Measurements from ENCODE around the gene CSMD2. TPM values are rescaled to one million over a fixed set of nuclear protein-coding genes. Genes with fewer than 3 reads are reported as not detected.

Gene CSMD2
- polyA plus RNA-seq, 12 donors: 0.51 to 3.3 (median 0.85) TPM; not detected in 2

DNA sequence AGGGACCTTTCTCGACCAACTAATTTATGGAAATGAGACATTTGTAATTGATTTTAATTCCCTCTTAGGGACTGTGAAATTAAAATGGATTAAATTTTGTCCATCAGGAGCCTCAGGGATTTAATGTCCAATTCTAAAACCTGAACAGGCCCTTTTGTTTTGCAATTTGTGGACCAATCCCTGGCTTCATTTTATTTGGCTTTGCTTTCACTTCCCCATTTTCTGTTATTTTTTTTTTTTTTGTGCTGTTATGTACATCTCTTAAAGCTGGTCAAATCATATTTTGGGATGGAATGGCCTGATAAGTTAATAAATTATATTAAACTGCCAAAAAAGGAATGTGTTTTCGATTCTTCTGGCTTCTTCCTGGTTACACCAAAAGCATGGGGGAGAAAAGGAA, 663.7 kb downstream of the CSMD2 start:
- DNase-seq: no peak

GRCh38 chr1:33500547-33500946, 664.5 kb downstream of the CSMD2 start:
- no peak for DNase-seq

DNA sequence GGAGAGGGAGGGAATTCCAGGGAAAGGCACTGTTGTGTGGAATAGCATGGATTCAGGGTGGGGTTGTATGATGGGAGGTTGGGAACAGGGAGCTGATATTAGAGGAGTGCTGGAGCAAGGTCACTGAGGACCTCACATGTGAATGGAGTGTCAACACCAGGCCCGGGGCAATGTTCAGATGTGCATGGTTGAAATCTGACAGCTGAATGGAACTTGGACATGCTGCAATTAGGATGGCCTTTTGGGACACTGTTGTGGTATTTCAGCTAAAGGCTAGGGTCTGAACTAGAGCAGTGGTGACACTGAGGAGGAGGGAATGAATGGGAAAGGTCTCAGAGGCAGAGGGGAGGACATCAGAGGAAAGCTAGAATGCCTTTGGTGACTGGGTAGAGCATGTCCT, 667.6 kb downstream of the CSMD2 start:
- DNase-seq: no peak

GRCh38 chr1:33494929-33495328, 670.1 kb downstream of the CSMD2 start:
- DNase-seq: no peak

DNA sequence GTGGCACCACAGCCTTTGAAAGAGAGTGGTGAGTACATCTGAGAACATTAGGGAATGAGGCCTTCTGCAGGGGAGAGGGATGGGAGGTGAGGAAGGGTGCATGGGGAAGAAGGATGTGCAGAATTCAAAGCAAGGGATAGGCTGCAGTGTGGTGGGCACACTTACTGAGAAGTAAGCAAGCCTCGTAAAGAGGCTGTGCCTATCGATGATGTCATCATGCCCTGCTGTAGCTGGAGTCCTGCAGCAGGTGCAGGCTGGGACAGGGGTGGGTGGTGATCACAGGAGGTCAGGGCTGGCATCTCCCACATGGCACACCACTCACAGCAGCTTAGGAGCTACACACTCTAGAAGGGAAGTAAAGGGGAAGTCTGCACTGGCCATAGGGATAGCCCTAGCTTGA, 676.4 kb downstream of the CSMD2 start:
- DNase-seq: no peak

- DNase-seq: no peak
Observed at GRCh38 chr1:33482412-33482811, 682.6 kb downstream of the CSMD2 start.

DNA sequence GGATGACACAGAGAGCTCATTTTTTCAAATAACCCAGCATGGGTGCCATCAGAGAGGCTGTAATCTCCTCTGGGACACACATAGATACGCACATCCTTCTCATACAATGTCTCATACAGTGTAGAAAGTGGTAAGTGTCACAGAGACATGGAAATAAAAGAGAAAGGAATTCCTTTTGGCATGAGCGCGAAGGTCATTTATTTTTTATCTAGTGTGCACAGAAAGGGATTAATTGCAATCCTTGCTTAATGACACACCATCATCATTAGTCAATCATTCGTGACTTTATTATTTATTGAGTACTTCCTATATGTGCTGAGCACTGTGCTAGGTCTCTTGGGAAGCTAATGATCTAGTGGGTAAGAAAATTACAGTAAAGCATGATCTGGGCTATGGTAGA, 687.6 kb downstream of the CSMD2 start:
- no peak for DNase-seq

DNA sequence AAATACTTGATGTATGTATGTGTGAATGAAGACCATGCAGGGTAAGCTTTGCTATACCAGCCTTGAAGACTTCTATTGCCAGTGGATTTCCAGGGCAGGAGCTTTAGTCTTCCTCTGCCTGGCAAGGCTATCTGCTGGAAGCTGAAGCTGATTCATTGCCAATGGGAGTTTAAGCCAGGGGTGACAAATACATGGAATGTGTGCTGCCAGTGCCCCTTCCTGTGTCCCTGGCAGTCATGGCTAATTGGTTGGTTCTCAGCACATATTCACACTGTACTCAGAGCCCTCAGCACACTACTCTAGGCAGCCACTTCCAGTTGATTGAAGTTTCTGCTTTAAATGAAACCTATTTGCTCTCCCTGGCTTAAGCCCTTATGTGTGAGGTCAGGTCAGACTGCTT, 691.1 kb downstream of the CSMD2 start:
- no peak for DNase-seq

DNA sequence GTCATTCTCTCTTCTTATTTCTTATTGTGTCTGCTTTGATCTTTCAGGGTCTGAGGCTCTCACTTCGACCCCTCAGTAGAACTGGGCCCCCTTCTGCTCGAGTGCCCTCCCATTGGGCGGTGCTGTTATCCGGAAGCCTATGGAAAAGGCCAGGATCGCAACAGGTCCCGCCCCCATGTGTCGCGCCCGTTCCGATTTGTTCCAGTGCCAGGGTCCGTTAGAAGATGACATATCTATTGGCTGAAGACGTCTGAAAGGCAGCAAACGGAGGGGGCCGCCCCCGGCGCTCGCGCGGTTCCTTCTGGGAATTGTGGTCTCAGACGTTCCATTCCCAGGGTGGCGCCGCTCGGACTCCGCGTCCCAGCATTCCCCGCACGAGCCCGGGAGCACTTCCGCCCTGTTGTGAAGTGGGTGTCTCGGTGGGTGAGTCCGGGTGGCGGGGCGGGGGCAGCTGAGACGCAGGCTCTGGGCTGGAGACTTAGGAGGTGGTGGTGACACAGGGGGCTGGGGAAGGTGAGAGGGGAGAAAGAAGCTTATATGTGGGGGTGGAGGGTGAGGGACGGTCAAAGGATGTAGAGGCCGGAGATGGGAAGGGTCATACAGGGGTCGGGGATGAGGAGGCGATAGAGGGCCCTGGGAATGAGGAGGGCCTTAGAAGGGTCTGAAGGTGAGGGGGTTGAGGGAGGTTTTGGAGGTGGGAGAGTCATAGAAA, 692.6 kb downstream of the CSMD2 start, which contains the start of gene ZSCAN20:
Gene ZSCAN20 (plus strand): TSS at position 377 of the 712 bp plus-strand sequence. CDS start 6,644 bp downstream, outside the sequence.
- DNase-seq: peak; percentile 99

DNA sequence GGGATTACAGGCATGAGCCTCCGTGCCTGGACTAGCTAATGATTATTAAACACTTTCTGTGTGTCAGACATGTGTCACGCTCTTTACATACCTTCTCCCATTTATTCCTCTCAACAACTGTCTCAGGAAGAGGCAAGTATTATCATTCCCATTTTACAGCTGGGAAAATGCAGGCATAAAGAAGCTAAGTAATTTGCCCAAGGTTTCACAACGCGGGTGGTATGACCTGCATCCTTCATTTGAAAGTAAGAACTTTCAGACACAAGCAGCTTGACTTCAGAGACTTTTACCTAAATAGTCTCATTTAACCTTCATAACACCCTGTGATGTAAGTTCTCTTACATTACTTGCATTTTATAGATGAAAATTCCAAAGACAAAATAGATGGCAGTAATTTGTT, 693.6 kb downstream of the CSMD2 start:
- DNase-seq: no peak

GRCh38 chr1:33470495-33471012, 694.5 kb downstream of the CSMD2 start:
- DNase-seq: peak; percentile 86

GRCh38 chr1:33469691-33470090, 695.3 kb downstream of the CSMD2 start:
- no peak for DNase-seq

DNA sequence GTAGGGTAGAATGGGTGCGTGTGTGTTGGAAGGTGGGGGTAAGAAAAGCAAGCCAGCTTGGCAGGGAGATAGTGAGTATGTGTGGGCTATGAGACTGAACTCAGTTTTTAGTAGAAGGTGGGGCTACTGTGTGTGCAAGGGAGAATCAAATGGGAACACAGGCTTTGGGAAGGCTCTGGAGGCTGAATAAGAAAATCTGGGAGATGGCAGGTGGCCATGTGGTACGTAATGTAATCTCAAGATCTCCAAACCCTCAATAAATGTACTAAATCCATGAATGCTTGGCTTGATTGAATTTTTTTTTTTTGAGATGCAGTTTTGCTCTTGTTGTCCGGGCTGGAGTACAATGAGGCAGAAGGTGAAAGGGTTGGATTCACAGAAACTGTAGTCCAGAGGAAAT, 696.1 kb downstream of the CSMD2 start:
- DNase-seq: peak; percentile 61

DNA sequence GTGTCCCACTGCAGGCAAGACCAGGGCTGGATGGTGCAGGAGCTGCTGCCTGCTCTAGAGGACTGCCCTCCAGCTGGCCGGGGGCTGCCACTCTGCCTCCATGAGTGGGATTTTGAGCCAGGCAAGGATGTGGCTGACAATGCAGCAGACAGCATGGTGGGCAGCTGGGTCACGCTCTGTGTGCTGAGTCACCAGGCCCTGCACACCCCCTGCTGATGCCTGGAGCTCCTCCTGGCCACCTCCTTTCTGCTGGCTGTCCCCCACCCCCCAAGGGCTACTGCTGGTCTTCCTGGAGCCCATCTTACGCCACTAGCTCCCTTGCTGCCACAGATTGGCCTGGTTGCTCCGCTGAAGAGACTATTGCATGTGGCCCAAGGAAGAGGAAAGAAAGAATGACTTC, 696.5 kb downstream of the CSMD2 start:
- DNase-seq: no peak

DNA sequence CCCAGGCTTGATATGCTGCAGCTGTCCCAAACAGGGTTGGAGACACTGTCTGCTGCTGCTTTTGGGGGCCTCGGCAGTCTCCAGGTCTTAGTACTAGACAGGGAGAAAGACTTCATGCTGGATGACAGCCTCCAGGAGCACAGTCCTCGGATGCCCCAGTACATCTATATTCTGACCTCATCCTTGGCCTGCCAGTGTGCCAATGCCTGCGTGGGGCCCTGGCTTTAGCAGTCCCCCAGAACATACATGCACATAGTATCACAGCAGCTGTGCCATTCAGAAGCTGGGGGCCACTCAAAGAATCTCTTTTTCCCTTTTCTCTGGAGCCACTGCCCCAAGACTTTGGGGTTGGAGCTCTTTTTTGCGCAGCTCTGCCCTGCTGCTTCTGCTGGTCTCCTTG, 697.0 kb downstream of the CSMD2 start:
- DNase-seq: no peak

GRCh38 chr1:33466159-33466558, 698.9 kb downstream of the CSMD2 start:
- no peak for DNase-seq

- no peak for DNase-seq
Observed at GRCh38 chr1:33465316-33465715, 699.7 kb downstream of the CSMD2 start.

- DNase-seq: no peak
Observed at GRCh38 chr1:33464552-33464951, 700.5 kb downstream of the CSMD2 start.

Other genes starting within 250 kb of the CSMD2 start
- gene C1orf94, start 11.7 kb upstream of the CSMD2 start, polyA plus RNA-seq (ENCODE audit: insufficient read length in 12 of 12): under 1 TPM in 4 of 12 donors, not detected in 8; 0.08 to 0.84 (median 0.23) TPM